HG03378 (cell line): Measurements from ENCODE around the gene JPH4.
"Not testable (repeated sequence)": the region's sequence is repeated elsewhere in the genome, so short reads cannot be mapped to it uniquely, and the experiment has no call there.

ENCODE experiments used
- ATAC-seq: cut with Tn5 transposase; IDR thresholded peaks from one replicate; pipeline ENCODE4 v1.9.1; 2021; ENCODE audit warnings: mild to moderate bottlenecking, moderate library complexity; ENCODE audit not compliant: unreplicated experiment

Gene JPH4

GRCh38 chr14:23609411-23610089 is 31.0 kb upstream of the JPH4 start:
- ATAC-seq: not testable (repeated sequence)

- ATAC-seq: no peak
Measured at GRCh38 chr14:23609001-23609400, 30.4 kb upstream of the JPH4 start.

- ATAC-seq: no peak
Measured at GRCh38 chr14:23608454-23608853, 29.9 kb upstream of the JPH4 start.

- peak; percentile 84 for ATAC-seq
Measured at GRCh38 chr14:23605931-23606585, 27.5 kb upstream of the JPH4 start.

- ATAC-seq: no peak
Measured at GRCh38 chr14:23604675-23605170, 26.1 kb upstream of the JPH4 start.

GRCh38 chr14:23604148-23604547 is 25.6 kb upstream of the JPH4 start:
- no peak for ATAC-seq

GRCh38 chr14:23603103-23603502 is 24.5 kb upstream of the JPH4 start:
- no peak for ATAC-seq

- no peak for ATAC-seq
Measured at GRCh38 chr14:23602181-23603095, 23.8 kb upstream of the JPH4 start.

- no peak for ATAC-seq
Measured at GRCh38 chr14:23601845-23602180, 23.2 kb upstream of the JPH4 start.

GRCh38 chr14:23601424-23601823 is 22.8 kb upstream of the JPH4 start:
- no peak for ATAC-seq

GRCh38 chr14:23600806-23601205 is 22.2 kb upstream of the JPH4 start:
- no peak for ATAC-seq

GRCh38 chr14:23600322-23600707 is 21.7 kb upstream of the JPH4 start:
- no peak for ATAC-seq

- not testable (repeated sequence) for ATAC-seq
Measured at GRCh38 chr14:23594191-23594590, 15.6 kb upstream of the JPH4 start.

- no peak for ATAC-seq
Measured at GRCh38 chr14:23590198-23590597, 11.6 kb upstream of the JPH4 start.

- no peak for ATAC-seq
Measured at GRCh38 chr14:23589606-23590005, 11.0 kb upstream of the JPH4 start.

- ATAC-seq: peak; percentile 96
Measured at GRCh38 chr14:23588884-23589598, 10.5 kb upstream of the JPH4 start.

GRCh38 chr14:23584527-23585203 is 6.1 kb upstream of the JPH4 start:
- ATAC-seq: not testable (repeated sequence)

- ATAC-seq: not testable (repeated sequence)
Measured at GRCh38 chr14:23583761-23584526, 5.4 kb upstream of the JPH4 start.

GRCh38 chr14:23582906-23583760 is 4.5 kb upstream of the JPH4 start:
- ATAC-seq: no peak
